Embryonic facial prominence (tissue), 1 donor: ENCODE measurements around the gene DSTYK.
"Not testable (repeated sequence)": the region's sequence is repeated elsewhere in the genome, so short reads cannot be mapped to it uniquely, and the experiment has no call there.

ENCODE experiments used
- DNase-seq: peaks from one replicate; pipeline ENCODE4 v3.0.0-alpha.2; 2016; ENCODE audit errors: extremely low spot score

The DSTYK gene

DNA sequence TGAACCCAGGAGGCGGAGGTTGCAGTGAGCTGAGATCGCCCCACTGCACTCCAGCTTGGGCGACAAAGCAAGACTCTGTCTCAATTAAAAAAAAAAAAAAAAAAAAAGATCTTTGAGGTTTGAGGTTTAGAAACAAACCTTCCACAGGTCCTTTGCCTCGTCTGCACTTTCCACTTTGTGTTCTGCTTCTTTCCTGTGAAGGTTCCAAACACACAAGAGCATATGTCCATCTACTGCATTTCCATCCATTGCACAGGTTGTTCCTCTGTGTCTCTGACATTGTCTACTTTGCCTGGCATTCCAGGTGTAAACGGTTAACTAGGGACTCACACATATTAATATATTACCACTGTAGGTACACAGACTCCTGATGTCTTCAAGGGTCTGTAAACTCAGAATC, 40.1 kb downstream of the DSTYK start:
- no peak for DNase-seq

GRCh38 chr1:205170532-205171269, 40.8 kb downstream of the DSTYK start:
- no peak for DNase-seq

DNA sequence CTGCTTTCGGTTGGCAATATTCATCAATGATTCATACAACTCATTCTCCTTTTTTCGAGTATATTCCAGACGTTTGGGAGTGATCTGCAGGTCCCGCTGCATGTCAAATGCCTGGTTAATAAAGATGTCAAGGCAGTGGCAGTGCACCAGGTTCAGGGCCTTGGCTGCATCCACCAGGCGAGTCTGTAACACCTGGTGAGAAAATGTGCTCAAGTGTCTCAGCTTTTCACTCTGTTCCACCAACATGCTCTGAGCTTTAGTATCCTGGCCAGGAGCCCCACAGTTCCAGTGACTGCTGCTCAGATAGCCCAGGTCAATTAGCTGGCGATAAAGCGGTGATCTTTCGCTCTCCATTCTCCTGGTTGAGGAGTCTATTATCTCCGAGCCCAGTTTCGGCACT, 42.3 kb downstream of the DSTYK start:
- no peak for DNase-seq

DNA sequence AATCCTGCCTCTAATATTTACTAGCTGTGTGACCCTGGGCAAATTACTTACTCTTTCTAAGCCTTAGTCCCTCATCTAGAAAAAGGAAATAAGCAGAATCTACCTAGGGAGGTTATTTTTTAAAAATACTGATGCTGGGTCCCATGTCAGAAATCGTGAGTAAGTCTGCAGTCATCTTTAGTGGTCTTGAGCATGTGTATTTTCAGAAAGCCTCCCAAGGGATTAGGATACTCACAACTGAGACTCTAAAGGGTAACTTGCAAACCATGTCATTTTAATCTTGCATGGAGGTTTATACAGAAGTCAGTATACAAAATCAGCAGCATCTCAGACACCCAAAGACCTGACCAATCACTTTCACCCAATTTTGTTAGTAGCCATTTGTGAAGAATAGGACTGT, 43.2 kb downstream of the DSTYK start:
- DNase-seq, result no peak

- no peak for DNase-seq
Observed at GRCh38 chr1:205162301-205162700, 49.2 kb downstream of the DSTYK start.

- no peak for DNase-seq
Observed at GRCh38 chr1:205161076-205161475, 50.4 kb downstream of the DSTYK start.

DNA sequence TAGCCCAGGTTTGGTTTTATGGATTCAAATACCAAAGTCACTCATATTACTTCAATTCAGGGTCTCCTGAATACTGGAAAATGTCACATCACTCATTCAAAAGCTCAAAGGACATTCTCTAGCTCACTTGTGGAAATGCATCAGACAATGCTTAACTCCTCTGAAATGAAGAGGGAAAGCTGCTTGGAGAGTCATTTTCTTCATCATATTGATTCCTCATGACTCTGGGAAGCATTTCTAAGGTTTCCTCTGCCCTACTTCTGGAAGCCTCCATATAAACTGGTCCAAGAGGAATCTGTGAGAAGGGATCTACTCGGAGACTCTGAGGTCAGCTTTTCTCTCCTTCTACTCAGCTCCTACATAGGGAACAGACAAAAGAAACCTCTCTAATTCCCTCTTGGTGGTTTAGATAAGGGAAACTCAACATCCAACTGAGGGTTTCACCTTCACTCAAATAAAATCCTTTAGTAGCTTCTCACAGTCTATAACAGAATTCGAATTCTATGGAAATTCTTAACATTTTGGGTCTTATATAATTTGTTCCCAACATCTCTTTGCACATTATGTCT, 53.4 kb downstream of the DSTYK start:
- no peak for DNase-seq

GRCh38 chr1:205155665-205156377, 55.7 kb downstream of the DSTYK start:
- DNase-seq, result not testable (repeated sequence)

DNA sequence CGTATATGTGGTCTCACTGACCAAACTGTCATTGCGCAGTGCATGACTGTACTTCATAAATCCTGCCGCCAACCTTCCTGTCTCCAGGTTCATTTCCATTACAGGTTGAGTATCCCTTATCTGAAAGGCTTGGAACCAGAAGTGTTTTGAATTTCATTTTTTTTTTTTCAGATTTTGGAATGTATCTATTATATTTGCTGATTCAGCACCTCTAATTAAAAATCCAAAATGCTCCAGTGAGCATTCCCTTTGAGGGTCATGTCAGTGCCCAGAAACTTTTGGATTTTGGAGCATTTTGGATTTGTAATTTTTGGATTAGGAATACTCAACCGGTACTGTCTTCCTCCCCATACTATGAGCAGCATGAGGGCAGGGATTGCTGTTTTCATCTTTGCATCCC, 59.0 kb downstream of the DSTYK start:
- no peak for DNase-seq

- DNase-seq, result no peak
Observed at GRCh38 chr1:205150651-205151428, 60.7 kb downstream of the DSTYK start.

- no peak for DNase-seq
Observed at GRCh38 chr1:205147191-205147835, 64.2 kb downstream of the DSTYK start.

- DNase-seq, result no peak
Observed at GRCh38 chr1:205144751-205145150, 66.8 kb downstream of the DSTYK start.

DNA sequence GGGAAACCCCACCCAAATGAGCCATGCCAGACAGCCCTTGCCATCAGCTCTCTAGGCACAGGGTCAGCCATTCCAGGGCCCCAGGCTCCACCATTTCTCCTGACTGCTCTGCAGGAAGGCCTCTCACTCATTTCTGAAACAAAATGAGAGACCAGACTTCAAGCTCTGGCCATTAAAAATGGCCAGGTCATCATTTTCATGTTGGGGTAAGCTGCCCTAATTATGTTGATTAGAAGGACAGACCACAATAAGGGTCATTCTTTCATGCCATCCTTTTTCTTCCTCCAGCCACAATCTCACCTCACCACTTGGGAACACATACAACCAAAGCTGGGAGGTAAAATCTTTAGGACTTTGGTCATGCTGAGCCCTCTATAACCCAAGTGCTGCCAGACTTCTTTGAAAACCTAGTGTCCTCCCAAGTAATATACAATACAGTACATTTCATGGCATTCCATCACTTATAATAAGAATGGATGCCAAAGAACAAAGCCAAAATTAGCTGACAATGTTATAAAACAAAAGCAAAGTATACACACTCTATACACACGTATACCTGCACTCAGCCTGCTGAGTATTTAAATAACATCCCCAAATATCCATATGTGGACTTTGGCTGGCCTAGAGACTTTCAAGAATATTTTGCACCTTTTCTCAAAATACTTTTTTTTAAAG, 67.3 kb downstream of the DSTYK start:
- DNase-seq, result no peak

GRCh38 chr1:205142102-205142469, 69.4 kb downstream of the DSTYK start:
- DNase-seq, result no peak

DNA sequence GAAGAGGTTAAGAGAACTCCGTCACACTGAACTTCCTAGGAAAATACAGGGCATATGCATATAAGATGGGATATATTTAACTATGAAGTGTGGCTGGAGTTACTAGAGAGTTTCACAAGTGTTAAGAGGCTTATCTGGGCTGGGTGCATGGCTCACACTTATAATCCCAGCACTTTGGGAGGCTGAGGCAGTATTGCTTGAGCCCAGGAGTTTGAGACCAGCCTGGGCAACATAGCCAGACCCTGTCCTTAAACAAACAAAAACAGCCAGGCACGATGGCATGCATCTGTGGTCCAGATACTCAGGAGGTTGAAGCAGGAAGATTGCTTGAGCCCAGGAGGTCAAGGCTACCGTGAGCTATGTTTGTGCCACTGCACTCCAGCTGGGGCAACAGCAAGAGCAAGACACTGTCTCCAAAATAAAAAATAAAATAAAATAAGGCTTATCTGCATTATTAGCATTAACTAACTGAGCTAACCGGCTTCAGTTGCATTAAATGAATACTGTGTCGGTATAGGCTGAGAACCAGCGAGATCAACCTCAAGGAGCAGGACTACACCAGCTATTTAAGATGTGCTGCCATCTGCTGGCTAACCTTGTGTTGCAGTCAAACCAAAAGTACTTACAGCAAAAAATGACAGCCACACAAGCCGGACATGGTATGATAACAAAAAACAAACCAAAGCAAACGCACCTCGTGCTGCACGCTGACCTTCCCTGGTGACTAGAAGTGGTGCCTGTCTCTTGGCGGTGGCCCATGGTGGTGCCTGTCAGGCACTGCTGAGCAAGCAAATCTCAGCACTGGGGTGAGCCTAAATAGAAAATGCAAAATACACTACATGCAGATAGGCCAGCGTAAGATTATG, 70.0 kb downstream of the DSTYK start:
- DNase-seq, result peak; percentile 66

- no peak for DNase-seq
Observed at GRCh38 chr1:205140113-205140512, 71.4 kb downstream of the DSTYK start.

DNA sequence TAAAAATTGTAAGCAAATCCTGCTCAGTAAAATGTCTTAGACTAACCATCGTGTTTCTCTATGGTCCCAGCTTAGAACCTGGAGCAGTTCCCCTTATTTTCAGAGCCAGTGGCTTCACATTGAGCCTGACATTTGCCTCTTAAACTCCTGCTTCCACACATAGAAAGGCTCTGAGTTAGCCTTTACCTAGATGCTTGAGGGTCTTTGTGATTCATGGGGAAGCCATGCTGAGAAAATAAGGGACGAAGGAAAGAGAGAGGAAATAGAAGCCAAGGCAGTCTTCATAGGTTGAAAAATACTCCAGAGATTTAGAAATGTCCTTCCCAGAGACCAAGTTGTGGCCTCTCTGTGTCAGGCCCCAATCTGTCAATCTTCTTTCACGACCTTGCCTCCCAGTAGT, 73.6 kb downstream of the DSTYK start:
- DNase-seq, result no peak

- DNase-seq, result no peak
Observed at GRCh38 chr1:205133287-205133686, 78.2 kb downstream of the DSTYK start.

GRCh38 chr1:205129447-205130029, 82.0 kb downstream of the DSTYK start:
- no peak for DNase-seq

DNA sequence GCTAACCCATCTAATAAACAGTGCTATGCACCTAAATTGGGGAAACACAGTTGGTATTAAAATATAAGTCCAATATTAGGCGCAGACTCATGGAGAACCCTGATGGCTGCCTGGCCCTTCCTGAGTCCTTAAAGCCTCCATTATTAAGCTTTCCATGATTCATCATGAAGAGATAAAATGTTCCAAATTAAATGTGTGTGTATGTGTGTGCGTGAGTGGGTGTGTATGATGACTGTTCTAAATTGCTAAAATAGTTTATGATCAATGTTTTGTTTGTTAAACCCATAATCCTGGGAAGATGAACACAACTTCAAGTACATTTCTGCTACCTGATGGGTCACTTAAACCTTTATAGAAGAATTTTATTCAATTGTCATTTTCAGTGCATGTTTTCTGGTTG, 83.5 kb downstream of the DSTYK start:
- DNase-seq, result no peak
